ENCODE results near the gene ANKRD11.

ANKRD11 gene

DNA sequence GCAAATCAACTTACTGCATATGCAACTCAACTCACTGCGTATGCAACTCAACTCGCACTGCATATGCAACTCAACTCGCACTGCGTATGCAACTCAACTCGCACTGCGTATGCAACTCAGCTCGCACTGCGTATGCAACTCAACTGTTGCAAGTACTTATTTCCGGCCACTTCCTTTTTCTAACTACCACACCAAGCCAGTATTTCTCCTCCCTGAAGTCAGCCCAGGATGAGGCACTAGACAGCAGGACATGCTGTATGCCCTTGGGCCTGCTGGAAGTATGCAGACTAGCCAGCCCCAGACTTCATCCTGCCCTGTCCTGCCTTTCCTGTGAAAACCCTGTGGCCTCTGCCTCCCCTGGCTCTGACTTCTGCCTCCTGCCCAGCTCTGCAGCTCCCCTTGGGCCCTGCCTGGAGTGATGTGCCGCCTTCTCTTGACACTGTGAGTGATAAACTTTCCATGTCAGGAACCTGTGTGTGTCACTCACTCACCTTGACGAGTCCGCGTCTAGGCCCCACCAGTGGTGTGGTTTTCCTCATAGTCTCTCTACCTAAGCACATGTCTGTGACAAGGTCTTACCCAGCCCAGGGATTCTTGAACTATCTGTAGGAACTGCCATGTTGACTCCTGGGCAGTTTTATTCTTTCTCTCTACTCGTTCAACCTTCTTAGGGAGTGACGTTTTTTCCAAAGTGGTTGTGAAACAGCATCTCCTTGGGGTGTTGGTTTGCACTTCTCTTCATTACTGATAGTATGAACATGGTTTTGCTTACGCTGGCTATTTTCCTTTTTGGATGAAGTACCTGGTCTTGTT is 256.5 kb downstream of the ANKRD11 start:
- H3K27ac Mint-ChIP-seq = no peak overlapping the region
- no peaks in the 10 kb centered on the region for H3K27me3 Mint-ChIP-seq
- no peaks in the 10 kb centered on the region for H3K4me1 Mint-ChIP-seq
- no peaks in the 10 kb centered on the region for H3K9me3 Mint-ChIP-seq
- H3K4me3 Mint-ChIP-seq = no peak overlapping the region
- peaks cover 12% of the 10 kb centered on the region for H3K36me3 Mint-ChIP-seq

DNA sequence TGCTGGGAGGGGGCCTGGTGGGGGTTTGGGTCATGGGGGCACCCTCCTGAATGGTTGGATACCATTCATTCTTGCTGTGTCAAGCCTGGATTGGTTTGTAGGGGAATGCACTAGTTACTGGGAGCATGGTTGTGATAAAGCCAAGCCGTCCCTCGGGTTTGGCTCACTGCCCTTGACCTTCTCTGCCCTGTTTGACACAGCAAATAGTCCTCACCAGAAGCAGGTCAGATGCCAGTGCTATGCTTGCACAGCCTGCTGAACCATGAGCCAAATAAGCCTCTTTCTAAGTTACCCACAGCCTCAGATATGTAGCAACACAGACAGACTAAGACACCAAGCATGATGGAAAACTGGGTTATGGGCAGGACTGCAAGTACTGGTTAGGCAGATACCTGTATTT is 258.3 kb downstream of the ANKRD11 start:
- Mint-ChIP-seq H3K36me3 (peaks cover 28% of the 10 kb centered on the region), H3K4me1 (no peaks in the 10 kb centered on the region)

DNA sequence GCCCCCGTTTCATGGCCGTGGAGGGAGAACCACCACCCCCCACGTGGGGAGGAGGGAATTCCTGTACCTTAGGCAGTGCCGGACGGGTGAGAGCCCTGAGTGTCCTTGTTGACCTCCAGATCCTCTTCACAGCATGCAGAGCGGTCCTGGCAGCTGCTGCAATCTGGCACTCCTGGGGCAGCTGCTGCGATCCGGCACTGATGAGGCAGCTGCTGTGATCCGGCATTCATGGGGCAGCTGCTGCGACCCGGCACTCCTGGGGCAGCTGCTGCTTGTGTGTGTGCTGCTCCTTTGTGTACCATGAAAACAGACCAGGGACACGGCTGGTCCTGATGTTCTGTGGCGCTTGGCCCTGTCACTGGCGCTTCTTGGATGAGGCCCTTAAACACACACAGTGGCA is 260.1 kb downstream of the ANKRD11 start:
- Mint-ChIP-seq H3K4me1 (no peaks in the 10 kb centered on the region), H3K27me3 (no peaks in the 10 kb centered on the region), H3K27ac (no peak overlapping the region), H3K4me3 (no peak overlapping the region), H3K36me3 (peaks cover 41% of the 10 kb centered on the region), H3K9me3 (peaks cover 13% of the 10 kb centered on the region)

More for the DNA sequence above, 258.3 kb downstream of the ANKRD11 start:
- Mint-ChIP-seq H3K27ac (no peak overlapping the region), H3K4me3 (no peak overlapping the region), H3K27me3 (no peaks in the 10 kb centered on the region), H3K9me3 (peaks cover 5% of the 10 kb centered on the region)

DNA sequence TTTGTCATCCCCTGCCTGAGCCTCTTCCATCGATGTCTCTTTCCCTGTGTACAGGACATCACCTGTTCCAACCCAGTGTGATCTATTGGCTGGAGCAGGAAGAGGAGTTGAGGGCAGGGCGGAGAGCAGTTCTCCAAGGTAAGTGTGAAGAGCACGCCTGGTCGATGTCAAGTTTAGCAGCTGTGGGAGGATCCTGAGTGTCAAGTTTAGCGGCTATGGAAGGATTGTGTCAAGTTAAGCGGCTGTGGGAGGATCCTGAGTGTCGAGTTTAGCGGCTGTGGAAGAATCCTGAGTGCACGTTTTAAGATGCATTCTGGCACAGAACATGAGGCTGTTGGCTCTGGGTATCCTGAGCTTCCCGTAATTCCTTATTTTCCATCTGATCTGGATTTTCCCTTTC is 265.7 kb downstream of the ANKRD11 start:
- Mint-ChIP-seq H3K9me3 (peaks cover 14% of the 10 kb centered on the region), H3K27me3 (no peaks in the 10 kb centered on the region), H3K4me1 (peaks cover 3% of the 10 kb centered on the region), H3K4me3 (no peak overlapping the region), H3K27ac (no peak overlapping the region), H3K36me3 (peaks cover 44% of the 10 kb centered on the region)

DNA sequence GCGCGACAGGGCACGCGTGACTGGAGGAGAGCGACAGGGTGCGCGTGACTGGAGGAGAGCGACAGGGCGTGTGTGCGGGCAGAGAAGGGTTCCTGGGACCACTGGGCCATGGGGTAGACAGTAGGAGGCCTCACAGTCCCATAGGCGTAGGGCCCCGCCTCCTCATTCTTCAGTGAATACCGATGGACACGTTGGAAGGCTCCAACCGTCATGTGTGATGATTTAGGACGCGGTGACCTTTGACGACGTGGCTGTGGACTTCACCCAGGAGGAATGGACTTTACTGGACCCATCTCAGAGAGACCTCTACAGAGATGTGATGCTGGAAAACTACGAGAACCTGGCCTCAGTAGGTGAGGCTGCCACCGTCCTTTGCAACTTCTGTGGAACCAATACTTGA is 267.4 kb downstream of the ANKRD11 start:
- H3K36me3 Mint-ChIP-seq = peaks cover 30% of the 10 kb centered on the region
- peaks cover 9% of the 10 kb centered on the region for H3K9me3 Mint-ChIP-seq
- peaks cover 10% of the 10 kb centered on the region for H3K4me1 Mint-ChIP-seq
- H3K27ac Mint-ChIP-seq = no peak overlapping the region
- no peak overlapping the region for H3K4me3 Mint-ChIP-seq
- H3K27me3 Mint-ChIP-seq = no peaks in the 10 kb centered on the region

- Mint-ChIP-seq H3K4me1 (peaks cover 11% of the 10 kb centered on the region), H3K36me3 (peaks cover 20% of the 10 kb centered on the region), H3K9me3 (peaks cover 6% of the 10 kb centered on the region), H3K27me3 (no peaks in the 10 kb centered on the region), H3K27ac (no peak overlapping the region), H3K4me3 (no peak overlapping the region)
Observed at GRCh38 chr16:89221604-89222003, 268.8 kb downstream of the ANKRD11 start.

DNA sequence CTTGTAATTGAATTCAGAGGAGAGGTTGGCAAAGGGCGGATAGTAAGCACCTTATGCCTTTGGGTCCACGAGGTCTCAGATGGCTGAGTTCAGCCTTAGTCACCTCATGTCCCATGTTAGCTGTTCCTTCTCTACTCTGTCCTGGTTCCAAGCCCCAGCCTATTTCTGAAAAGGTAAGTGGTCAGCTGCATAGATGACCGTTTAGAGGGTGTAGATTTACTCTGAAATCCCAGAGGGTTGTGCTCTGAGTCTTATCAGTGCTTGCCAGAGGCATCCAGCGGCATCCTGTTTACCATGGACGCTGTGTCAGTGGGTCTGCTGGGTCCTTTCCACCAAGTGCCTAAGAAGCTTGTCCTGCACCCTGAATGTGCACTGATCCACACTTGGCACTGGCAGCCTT is 271.0 kb downstream of the ANKRD11 start:
- no peak overlapping the region for H3K27ac Mint-ChIP-seq

More for the DNA sequence above, 271.0 kb downstream of the ANKRD11 start:
- H3K9me3 Mint-ChIP-seq = no peaks in the 10 kb centered on the region
- H3K36me3 Mint-ChIP-seq = peaks cover 7% of the 10 kb centered on the region
- peak overlapping the region; percentile 66 for H3K4me3 Mint-ChIP-seq
- H3K4me1 Mint-ChIP-seq = peaks cover 24% of the 10 kb centered on the region
- H3K27me3 Mint-ChIP-seq = no peaks in the 10 kb centered on the region
